Coronary artery (tissue), 2 donors: Measurements from ENCODE around the gene ICOS.
A peak's percentile ranks its signal among the peaks of the same experiment; 100 is the strongest.

Experiments
- DNase-seq: peaks from one replicate; pipeline ENCODE4 v3.0.0-alpha.2; 2017; ENCODE audit warnings: low spot score
- H3K27ac ChIP-seq, 2 donors: fragments of 200-600 bp; sonication (generic); one replicate each; pipeline ENCODE4 v1.5.1; 2016 to 2019
- H3K4me3 ChIP-seq: fragments of 200-600 bp; sonication (generic); 2 replicates; pipeline ENCODE4 v1.5.1; 2016; ENCODE audit warnings: mild to moderate bottlenecking, moderate library complexity
- TF ChIP-seq, protein P1 (sequence below): fragments of 200-600 bp; sonication (generic); IDR thresholded peaks from one replicate; pipeline ENCODE4 v1.5.1; 2019; ENCODE audit warnings: antibody characterized with exemption

The ICOS gene

DNA sequence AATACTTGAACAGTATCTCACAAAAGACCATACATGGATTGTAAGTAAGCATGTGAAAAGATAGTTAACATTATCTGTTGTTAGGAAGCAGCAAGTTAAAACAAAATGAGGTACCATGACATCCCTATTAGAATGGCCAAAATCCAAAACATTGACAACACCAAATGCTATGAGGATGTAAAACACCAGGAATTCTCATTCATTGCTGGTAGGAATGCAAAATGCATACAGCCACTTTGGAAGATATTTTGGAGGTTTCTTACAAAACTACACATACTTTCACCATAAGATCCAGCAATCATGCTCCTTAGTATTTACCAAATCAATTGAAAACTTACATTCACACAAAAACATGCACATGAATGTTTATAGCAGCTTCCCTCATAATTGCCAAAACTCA is 30.9 kb upstream of the ICOS start:
- TF ChIP-seq, protein P1, sequence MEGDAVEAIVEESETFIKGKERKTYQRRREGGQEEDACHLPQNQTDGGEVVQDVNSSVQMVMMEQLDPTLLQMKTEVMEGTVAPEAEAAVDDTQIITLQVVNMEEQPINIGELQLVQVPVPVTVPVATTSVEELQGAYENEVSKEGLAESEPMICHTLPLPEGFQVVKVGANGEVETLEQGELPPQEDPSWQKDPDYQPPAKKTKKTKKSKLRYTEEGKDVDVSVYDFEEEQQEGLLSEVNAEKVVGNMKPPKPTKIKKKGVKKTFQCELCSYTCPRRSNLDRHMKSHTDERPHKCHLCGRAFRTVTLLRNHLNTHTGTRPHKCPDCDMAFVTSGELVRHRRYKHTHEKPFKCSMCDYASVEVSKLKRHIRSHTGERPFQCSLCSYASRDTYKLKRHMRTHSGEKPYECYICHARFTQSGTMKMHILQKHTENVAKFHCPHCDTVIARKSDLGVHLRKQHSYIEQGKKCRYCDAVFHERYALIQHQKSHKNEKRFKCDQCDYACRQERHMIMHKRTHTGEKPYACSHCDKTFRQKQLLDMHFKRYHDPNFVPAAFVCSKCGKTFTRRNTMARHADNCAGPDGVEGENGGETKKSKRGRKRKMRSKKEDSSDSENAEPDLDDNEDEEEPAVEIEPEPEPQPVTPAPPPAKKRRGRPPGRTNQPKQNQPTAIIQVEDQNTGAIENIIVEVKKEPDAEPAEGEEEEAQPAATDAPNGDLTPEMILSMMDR, result no peak
- no peak overlapping the region for H3K4me3 ChIP-seq
- no peak for DNase-seq
- no peak overlapping the region for H3K27ac ChIP-seq

DNA sequence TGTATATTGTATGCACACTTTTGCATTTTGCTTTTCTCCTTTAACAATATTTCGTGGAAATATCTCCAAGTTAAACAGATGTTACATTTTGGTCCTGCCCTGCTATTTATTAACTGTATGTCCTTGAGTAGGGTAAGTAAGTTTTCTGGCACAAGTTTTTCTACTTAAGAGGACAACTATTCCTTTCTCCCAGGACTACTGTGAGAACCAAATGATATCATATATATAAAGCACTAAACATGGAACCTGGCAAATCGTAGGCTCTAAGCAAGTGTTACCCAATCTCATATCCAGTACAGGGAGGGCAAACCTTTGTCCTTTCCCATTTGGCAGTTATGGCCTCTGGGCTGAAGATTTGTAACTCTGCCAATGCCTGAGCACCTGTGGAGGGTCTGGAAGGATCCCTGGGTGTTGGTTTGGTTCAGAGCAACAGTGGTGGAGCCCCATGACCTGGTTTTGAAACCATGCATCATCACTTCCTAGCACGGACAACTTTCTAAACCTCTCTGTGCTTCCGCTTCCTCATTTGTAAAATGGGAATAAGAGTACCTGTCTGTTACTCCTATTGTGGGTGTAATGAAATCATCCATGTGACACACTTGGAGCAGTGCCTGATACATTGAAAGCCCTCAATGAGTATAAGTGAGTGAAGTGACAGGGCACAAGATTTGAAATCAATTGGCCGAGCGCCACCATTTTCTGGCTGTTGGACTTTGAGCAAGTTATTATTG is 28.3 kb upstream of the ICOS start:
- Histone ChIP-seq H3K4me3 (no peak overlapping the region), H3K27ac (peak overlapping the region in 1 of 2 donors; percentile 76)
- no peak for DNase-seq
- TF ChIP-seq, protein P1, result no peak

DNA sequence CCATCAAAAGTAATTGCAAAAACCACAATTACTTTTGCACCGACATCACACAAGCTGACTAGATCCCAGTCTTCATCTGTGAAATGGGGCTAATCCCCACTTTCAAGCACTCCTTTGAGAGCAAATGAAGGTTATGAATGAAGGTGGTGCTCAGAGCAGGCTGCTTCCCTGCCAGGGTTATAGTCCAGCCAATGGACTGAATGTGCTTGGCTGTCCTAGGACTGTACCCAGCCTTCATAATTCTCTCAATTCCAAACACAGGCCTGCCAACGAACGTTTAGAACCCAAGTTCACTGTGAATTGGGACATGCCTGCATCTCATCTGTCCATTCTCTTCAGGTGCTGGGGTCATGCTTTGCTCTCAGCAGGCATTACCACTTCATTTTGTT is 27.8 kb upstream of the ICOS start:
- Histone ChIP-seq H3K4me3 (peak overlapping the region; percentile 54), H3K27ac (peak overlapping the region in 1 of 2 donors; percentile 76)
- DNase-seq, result no peak
- TF ChIP-seq, protein P1, result no peak

DNA sequence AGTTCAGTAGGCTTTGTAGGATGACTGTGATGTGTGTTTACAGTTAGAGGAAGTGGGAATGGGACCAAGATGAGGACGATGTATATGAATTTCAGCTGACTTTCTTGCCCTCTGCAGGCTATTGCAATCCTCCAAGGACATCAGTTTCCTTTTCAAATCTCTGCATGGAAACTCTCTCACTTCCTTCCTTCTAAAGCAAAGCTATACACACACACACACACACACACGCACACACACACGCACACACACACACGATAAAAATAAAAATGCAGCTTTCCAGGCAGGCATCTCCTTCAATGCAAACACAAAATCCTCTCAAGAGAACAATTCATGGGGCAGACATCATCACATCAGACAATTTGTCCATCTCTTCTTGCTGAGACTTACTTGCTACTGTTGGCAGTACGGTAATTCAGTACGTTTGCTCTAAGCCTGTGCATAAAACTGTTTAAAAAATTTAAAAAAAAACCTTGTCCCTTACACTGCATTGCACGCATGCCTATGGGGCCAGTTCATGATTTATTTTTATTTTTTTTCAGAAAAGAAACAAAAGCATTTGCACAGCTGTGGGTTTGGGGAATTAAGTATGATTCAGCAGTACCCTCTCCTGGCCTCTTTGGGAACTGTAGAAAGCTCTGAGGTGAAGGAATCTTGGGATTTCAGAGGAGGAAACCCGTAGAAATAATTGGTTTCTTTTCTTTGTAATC is 27.1 kb upstream of the ICOS start:
- Histone ChIP-seq H3K27ac (peak overlapping the region; percentile 15 to 76), H3K4me3 (peak overlapping the region; percentile 54)
- TF ChIP-seq, protein P1, result peak; percentile 76
- DNase-seq, result no peak

DNA sequence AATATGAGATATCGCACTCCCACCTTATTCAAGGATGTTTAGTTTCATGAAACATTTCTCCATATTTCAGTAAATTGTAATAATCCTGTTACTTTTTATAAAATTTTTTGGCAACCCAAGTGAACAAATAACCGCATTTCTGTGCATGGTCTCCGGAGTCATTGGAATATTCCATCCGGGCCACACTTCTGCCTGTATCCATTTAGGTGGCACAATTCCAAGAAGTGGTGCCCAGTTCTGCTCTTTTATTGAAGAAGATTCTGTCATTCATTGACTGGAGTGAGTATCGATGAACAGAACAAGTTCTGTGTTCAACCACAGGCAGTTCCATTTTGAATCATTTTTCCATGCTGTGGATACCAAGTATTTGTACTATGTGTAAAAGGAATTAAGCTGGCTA is 26.6 kb upstream of the ICOS start:
- Histone ChIP-seq H3K27ac (peak overlapping the region; percentile 14 to 15), H3K4me3 (peak overlapping the region; percentile 54)
- TF ChIP-seq, protein P1, result no peak
- no peak for DNase-seq

DNA sequence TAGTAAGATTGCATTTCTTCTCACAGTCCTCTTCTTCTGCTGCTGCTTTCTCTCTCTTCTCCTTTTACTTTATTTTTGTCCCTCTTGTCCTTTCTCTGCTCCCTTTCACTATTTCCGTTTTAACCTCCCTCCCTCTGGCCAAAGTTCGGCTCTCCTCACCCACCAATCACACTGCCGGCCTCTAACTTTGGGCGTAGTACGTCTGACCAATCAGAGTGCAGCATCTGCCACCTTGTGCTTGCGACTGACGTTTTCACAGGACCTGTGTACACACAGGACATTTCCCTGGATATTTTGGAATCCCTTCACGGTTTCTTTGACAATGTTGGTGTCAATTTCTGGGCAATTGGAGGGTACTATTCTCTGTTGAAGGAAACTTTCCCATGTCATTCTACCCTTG is 22.6 kb upstream of the ICOS start:
- no peak for DNase-seq
- Histone ChIP-seq H3K4me3 (no peak overlapping the region), H3K27ac (no peak overlapping the region)
- TF ChIP-seq, protein P1, result no peak
